H1 (cell line): ENCODE data around the gene BAD. TPM values are rescaled to one million over a fixed set of nuclear protein-coding genes. Genes with fewer than 3 reads are reported as not detected.

Experiments
- CTCF ChIA-PET: fragments of 300-600 bp; sonication (Branson Sonifier 250); formaldehyde crosslinking; loops from one replicate; lab custom pipeline; 2021; ENCODE audit not compliant: partially characterized antibody; lab: Charles Lee
- POLR2A ChIA-PET: fragments of 300-600 bp; sonication (Branson Sonifier 250); formaldehyde crosslinking; loops from one replicate; lab custom pipeline; 2021; ENCODE audit warnings: inconsistent platforms; ENCODE audit not compliant: partially characterized antibody; lab: Charles Lee
- DNase-seq, 2 experiments: peaks; one replicate each; pipeline versions ENCODE4 v3.0.0 to v3.0.0-alpha.2; 2010 to 2022; ENCODE audit warnings: low spot score in 2 of 2, low read depth in 1 of 2, mixed read lengths in 1 of 2
- FAIRE-seq: peaks from 2 replicates; lab custom pipeline; 2011; peaks lifted over from hg19 to GRCh38; lab: Jason Lieb, UNC
- H2AFZ ChIP-seq: 2 replicates; pipeline ENCODE4 v1.8.1; 2012; ENCODE audit warnings: low read length, inconsistent platforms
- H2AK5ac ChIP-seq: 2 replicates; pipeline ENCODE4 v1.6.1; 2013; ENCODE audit warnings: low read depth, low read length
- H2BK120ac ChIP-seq: replicated peaks from 2 replicates; pipeline ENCODE3; 2013; ENCODE audit warnings: low read depth, low read length, inconsistent platforms
- H2BK12ac ChIP-seq: 2 replicates; pipeline ENCODE4 v1.6.1; 2013; ENCODE audit warnings: low read depth, low read length
- H2BK15ac ChIP-seq: 2 replicates; pipeline ENCODE4 v1.6.1; 2013; ENCODE audit warnings: low read length
- H2BK20ac ChIP-seq: 2 replicates; pipeline ENCODE4 v1.6.1; 2013; ENCODE audit warnings: low read length
- H2BK5ac ChIP-seq: 2 replicates; pipeline ENCODE4 v1.6.1; 2013; ENCODE audit warnings: low read depth, low read length
- H3K14ac ChIP-seq: 2 replicates; pipeline ENCODE4 v1.6.1; 2013; ENCODE audit warnings: inconsistent platforms; ENCODE audit not compliant: insufficient read length
- H3K18ac ChIP-seq: 2 replicates; pipeline ENCODE4 v1.6.1; 2013; ENCODE audit warnings: low read length; ENCODE audit errors: extremely low read depth
- H3K23ac ChIP-seq: 2 replicates; pipeline ENCODE4 v1.6.1; 2013; ENCODE audit warnings: inconsistent platforms; ENCODE audit not compliant: insufficient read length
- H3K23me2 ChIP-seq: 2 replicates; pipeline ENCODE4 v1.6.1; 2013; ENCODE audit warnings: low read depth, low read length
- H3K27ac ChIP-seq: 2 replicates; pipeline ENCODE4 v1.6.1; 2011; ENCODE audit warnings: low read depth, low read length, inconsistent platforms
- H3K27me3 ChIP-seq, 4 experiments: replicated peaks in 1 of 4; 1 replicate in 1 of 4; 2 replicates in 3 of 4; pipeline versions ENCODE4 v1.6.1 to v1.8.1; 2011 to 2013; ENCODE audit warnings: low read length in 3 of 4, mild to moderate bottlenecking in 3 of 4, inconsistent platforms in 2 of 4, mixed read lengths in 2 of 4, moderate library complexity in 1 of 4; ENCODE audit not compliant: control insufficient read depth in 3 of 4, insufficient read depth in 3 of 4; ENCODE audit errors: extremely low read depth in 1 of 4
- H3K36me3 ChIP-seq, 4 experiments: 2 replicates each; pipeline versions ENCODE4 v1.6.1 to v1.8.1; 2011 to 2013; ENCODE audit warnings: mild to moderate bottlenecking in 4 of 4, low read length in 3 of 4, moderate library complexity in 2 of 4, control low read depth in 1 of 4, inconsistent platforms in 1 of 4; ENCODE audit not compliant: insufficient read depth in 4 of 4, control insufficient read depth in 2 of 4
- H3K4ac ChIP-seq: replicated peaks from 2 replicates; pipeline ENCODE3; 2013; ENCODE audit warnings: low read length, low read depth, mixed read lengths, inconsistent platforms; ENCODE audit not compliant: insufficient read length
- H3K4me1 ChIP-seq, 4 experiments: replicated peaks in 1 of 4; 1 replicate in 1 of 4; 2 replicates in 3 of 4; pipeline versions ENCODE4 v1.6.1 to v1.8.1; 2011 to 2013; ENCODE audit warnings: low read length in 3 of 4, inconsistent platforms in 2 of 4, mixed read lengths in 1 of 4; ENCODE audit not compliant: insufficient read depth in 4 of 4, control insufficient read depth in 3 of 4
- H3K4me2 ChIP-seq, 2 experiments: 2 replicates each; pipeline versions ENCODE4 v1.6.1 to v1.8.1; 2011 to 2013; ENCODE audit warnings: low read depth in 2 of 2, low read length in 2 of 2, control low read depth in 1 of 2, inconsistent platforms in 1 of 2, mild to moderate bottlenecking in 1 of 2; ENCODE audit not compliant: insufficient read depth in 1 of 2
- H3K4me3 ChIP-seq, 4 experiments: fragments of 200-600, 300-600 bp in 1 of 4; sonication (generic), shearing (Covaris generic), sonication (Bioruptor Twin) in 1 of 4; 2 replicates each; pipeline versions ENCODE4 v1.5.1 to v1.8.1; 2011 to 2016; ENCODE audit warnings: low read length in 4 of 4, low read depth in 3 of 4, control low read depth in 2 of 4, inconsistent platforms in 2 of 4, mild to moderate bottlenecking in 2 of 4, mixed read lengths in 1 of 4, moderate library complexity in 1 of 4; ENCODE audit not compliant: insufficient read depth in 2 of 4; ENCODE audit errors: extremely low read depth in 1 of 4
- H3K56ac ChIP-seq: replicated peaks from 2 replicates; pipeline ENCODE3; 2013; ENCODE audit warnings: low read depth, mild to moderate bottlenecking, mixed read lengths, low read length, inconsistent platforms; ENCODE audit not compliant: insufficient read length
- H3K79me1 ChIP-seq: 2 replicates; pipeline ENCODE4 v1.6.1; 2013; ENCODE audit warnings: low read depth, low read length, control low read depth
- H3K79me2 ChIP-seq, 2 experiments: 2 replicates each; pipeline versions ENCODE4 v1.6.1 to v1.8.1; 2012 to 2013; ENCODE audit warnings: low read length in 2 of 2, mild to moderate bottlenecking in 2 of 2, inconsistent platforms in 1 of 2; ENCODE audit not compliant: insufficient read depth in 2 of 2, control insufficient read depth in 1 of 2
- H3K9ac ChIP-seq, 4 experiments: replicated peaks in 1 of 4; 1 replicate in 1 of 4; 2 replicates in 3 of 4; pipeline versions ENCODE4 v1.6.1 to v1.8.1; 2011 to 2013; ENCODE audit warnings: low read depth in 3 of 4, low read length in 3 of 4, control low read depth in 2 of 4, mild to moderate bottlenecking in 2 of 4, moderate library complexity in 2 of 4, inconsistent platforms in 1 of 4; ENCODE audit errors: extremely low read depth in 1 of 4
- H3K9me3 ChIP-seq, 2 experiments: 2 replicates each; pipeline versions ENCODE4 v1.6.1 to v1.8.1; 2012 to 2013; ENCODE audit warnings: mild to moderate bottlenecking in 2 of 2, moderate library complexity in 2 of 2, control low read depth in 1 of 2, inconsistent platforms in 1 of 2, low read depth in 1 of 2, low read length in 1 of 2, mixed read lengths in 1 of 2; ENCODE audit not compliant: insufficient read depth in 2 of 2
- H4K20me1 ChIP-seq, 2 experiments: replicated peaks in 1 of 2; 2 replicates each; pipeline versions ENCODE3 to v1.8.1; 2011 to 2013; ENCODE audit warnings: inconsistent platforms in 2 of 2, low read length in 2 of 2, mild to moderate bottlenecking in 1 of 2; ENCODE audit not compliant: insufficient read depth in 2 of 2, control insufficient read depth in 1 of 2
- H4K5ac ChIP-seq: 2 replicates; pipeline ENCODE4 v1.6.1; 2013; ENCODE audit warnings: low read length, low read depth, mixed read lengths, inconsistent platforms; ENCODE audit not compliant: insufficient read length
- H4K8ac ChIP-seq: 2 replicates; pipeline ENCODE4 v1.8.0; 2013; ENCODE audit warnings: mild to moderate bottlenecking, moderate library complexity, low read length, inconsistent platforms; ENCODE audit not compliant: insufficient read depth; ENCODE audit errors: extremely low read depth
- H4K91ac ChIP-seq: replicated peaks from 2 replicates; pipeline ENCODE3; 2013; ENCODE audit warnings: low read length, mixed read lengths, inconsistent platforms; ENCODE audit not compliant: insufficient read length
- ATF2 ChIP-seq: IDR thresholded peaks from 2 replicates; pipeline ENCODE4 v1.6.1; 2012; ENCODE audit warnings: low read length, inconsistent platforms
- ATF3 ChIP-seq: IDR thresholded peaks from 2 replicates; pipeline ENCODE4 v1.6.1; 2011; ENCODE audit warnings: low read depth, mild to moderate bottlenecking, low read length; ENCODE audit not compliant: insufficient read depth
- BACH1 ChIP-seq: IDR thresholded peaks from 2 replicates; pipeline ENCODE4 v1.6.1; 2012; ENCODE audit warnings: low read length, improper control_type of control experiment
- CREB1 ChIP-seq: IDR thresholded peaks from 2 replicates; pipeline ENCODE4 v1.6.1; 2012; ENCODE audit warnings: inconsistent platforms
- EZH2 ChIP-seq: fragments of 200-600 bp; sonication (generic); IDR thresholded peaks from 2 replicates; pipeline ENCODE4 v1.7.1; 2012; ENCODE audit warnings: low read depth, mild to moderate bottlenecking, moderate library complexity, low read length, inconsistent platforms; ENCODE audit not compliant: severe bottlenecking
- GABPA ChIP-seq: IDR thresholded peaks from 2 replicates; pipeline ENCODE4 v1.6.1; 2011; ENCODE audit warnings: mild to moderate bottlenecking, low read length, moderate library complexity, borderline replicate concordance; ENCODE audit not compliant: insufficient read depth
- HDAC6 ChIP-seq: IDR thresholded peaks from one replicate; pipeline ENCODE4 v1.7.1; 2012; ENCODE audit warnings: low read depth, mild to moderate bottlenecking, inconsistent platforms, low read length, moderate library complexity
- KDM1A ChIP-seq: fragments of 200-600, 300-600 bp; sonication (generic); IDR thresholded peaks from 2 replicates; pipeline ENCODE4 v1.7.1; 2016; ENCODE audit warnings: mild to moderate bottlenecking, low read length, borderline replicate concordance
- NRF1 ChIP-seq: IDR thresholded peaks from 2 replicates; pipeline ENCODE4 v1.6.1; 2011; ENCODE audit warnings: mild to moderate bottlenecking, low read depth, low read length, improper control_type of control experiment
- SIRT6 ChIP-seq: IDR thresholded peaks from one replicate; pipeline ENCODE4 v1.7.1; 2012; ENCODE audit warnings: low read length, inconsistent platforms
- ZNF274 ChIP-seq: IDR thresholded peaks from 2 replicates; pipeline ENCODE4 v1.7.0; 2012; ENCODE audit warnings: low read length, borderline replicate concordance; ENCODE audit errors: extremely low read depth
- WGBS, 2 experiments: shearing (Covaris generic) in 1 of 2; methylation state at CpG; one replicate each; pipeline versions ENCODE4 v1.1.6 to v1.1.7; 2013 to 2015; ENCODE audit warnings: low lambda C conversion rate in 2 of 2, mixed read lengths in 2 of 2, inconsistent platforms in 1 of 2, low coverage in 1 of 2, missing lambda C conversion rate in 1 of 2; ENCODE audit not compliant: insufficient replicate concordance in 2 of 2, insufficient coverage in 1 of 2, insufficient read length in 1 of 2; ENCODE audit errors: extremely low coverage in 1 of 2, missing lambda C conversion rate in 1 of 2; 5-methylcytosine and 5-hydroxymethylcytosine counted together
- polyA plus RNA-seq, 7 experiments: library from polyadenylated mRNA; depleted of rRNA in 3 of 7; stranded (reverse) in 5 of 7; unstranded in 2 of 7; fragments of >200 nt in 5 of 7; fragments of 200-250 nt in 2 of 7; gene quantifications; 1 replicate in 5 of 7; 2 replicates in 1 of 7; 4 replicates in 1 of 7; pipeline versions ENCODE4 v1.2.1 to v1.2.3, GENCODE V29; 2011 to 2013; ENCODE audit warnings: missing spikeins in 2 of 7, mixed read lengths in 2 of 7
- total RNA-seq: library from RNA; stranded (reverse); fragmentation: NEBNext Ultra II Directional; extraction: Animal tissue kit (Norgen Biotek cat#: 25700); gene quantifications from 2 replicates; pipeline ENCODE4 v1.2.1, GENCODE V29; 2021

BAD gene
- total and polyA plus RNA-seq, 2 of the 8 experiments (the other 6 are each of a cell fraction or from before 2014, with no cell fraction given) = 23.1 to 33.7 TPM

- no peak for FAIRE-seq
- CTCF ChIA-PET = interaction anchor here (0.9 to 1.9 kb wide), 3 partner anchors 12 to 85 kb away, joined by 3 to 8 read pairs (median 5); partner anchors contain the start of gene FERMT3
- Histone ChIP-seq H3K27ac (no peak overlapping the region), H3K4me3 (no peak overlapping the region), H3K9me3 (no peaks in the 10 kb centered on the region), H2BK15ac (no peak overlapping the region), H2AFZ (no peak overlapping the region), H2BK12ac (no peak overlapping the region), H2BK5ac (no peak overlapping the region), H3K4me1 (no peaks in the 10 kb centered on the region; a peak in 3 of 7 replicates), H2BK120ac (no peak overlapping the region), H3K23ac (no peak overlapping the region), H4K8ac (no peak overlapping the region), H3K79me2 (no peaks in the 10 kb centered on the region), H3K27me3 (no peaks in the 10 kb centered on the region), H3K4me2 (no peak overlapping the region), H3K36me3 (peaks cover 20 to 83% (median 41%) of the 10 kb centered on the region in 4 experiments), H3K9ac (no peak overlapping the region), H4K91ac (no peak overlapping the region), H3K18ac (no peak overlapping the region), H3K56ac (no peak overlapping the region), H2AK5ac (no peak overlapping the region), H3K79me1 (no peaks in the 10 kb centered on the region), H2BK20ac (no peak overlapping the region), H4K20me1 (peaks cover 8 to 24% of the 10 kb centered on the region in 2 experiments), H3K23me2 (no peaks in the 10 kb centered on the region), H4K5ac (no peak overlapping the region), H3K14ac (no peak overlapping the region), H3K4ac (no peak overlapping the region)
- WGBS, 2 experiments = 94% methylated on average over 6 of the region's 6 CpGs; no CpG with 5 or more reads in 1 of the 2 experiments
- POLR2A ChIA-PET = interaction anchor here (1.2 to 7.1 kb wide), 2 partner anchors 7 to 12 kb away, joined by 3 to 101 read pairs; no protein-coding TSS in a partner anchor
- no peak for DNase-seq
- TF ChIP-seq NRF1 (no peak), BACH1 (no peak), SIRT6 (no peak), EZH2 (no peak), ATF2 (no peak), HDAC6 (no peak), ZNF274 (no peak), GABPA (no peak), CREB1 (no peak), ATF3 (no peak), KDM1A (no peak)
Observed at GRCh38 chr11:64260147-64260708, 24.2 kb downstream of the BAD start.
